HCT116 (cell line): ENCODE results near the gene TBC1D12. TPM values are rescaled to one million over a fixed set of nuclear protein-coding genes. Genes with fewer than 3 reads are reported as not detected.

ENCODE experiments used
- ATAC-seq: fragments of 200-7000 bp; cut with Tn5 transposase; 2 replicates; pipeline ENCODE4 v1.9.1; 2020; ENCODE audit warnings: mild to moderate bottlenecking, moderate library complexity
- BruUV-seq: library from RNA; stranded (reverse); fragments of 400-500 nt; replicated peaks from 2 replicates; lab custom pipeline; 2021; lab: Mats Ljungman, UMichigan
- CTCF ChIA-PET: fragments of 300-600 bp; sonication (Branson Sonifier 250); formaldehyde crosslinking; loops from one replicate; lab custom pipeline; 2021; ENCODE audit warnings: antibody characterized with exemption; lab: Charles Lee
- POLR2A ChIA-PET: fragments of 300-600, 350-600 bp; sonication (Branson Sonifier 250); formaldehyde crosslinking; loops from one replicate; lab custom pipeline; 2021; ENCODE audit warnings: antibody characterized with exemption; lab: Charles Lee
- RAD21 ChIA-PET, 2 experiments: fragments of 300-600 bp; sonication (Branson Sonifier 250); formaldehyde crosslinking; loops; one replicate each; lab custom pipeline; 2023; ENCODE audit warnings: low total read pairs in 2 of 2; ENCODE audit not compliant: uncharacterized antibody in 2 of 2, unreplicated experiment in 2 of 2, low non-redundant PET in 1 of 2; lab: Charles Lee
- DNase-seq: peaks from one replicate; pipeline ENCODE4 v3.0.0-alpha.2; 2010; ENCODE audit warnings: low read depth, low spot score
- H2AFZ ChIP-seq: fragments of 200-600 bp; shearing (Covaris generic), sonication (generic); 2 replicates; pipeline ENCODE4 v1.6.1; 2017; ENCODE audit warnings: low read depth, mixed run types, mixed read lengths, antibody characterized with exemption, low read length; ENCODE audit not compliant: poor library complexity, severe bottlenecking
- H3K27ac ChIP-seq: 2 replicates; pipeline ENCODE4 v1.5.1; 2012; ENCODE audit warnings: low read depth, low read length
- H3K27me3 ChIP-seq: fragments of 200-600 bp; sonication (generic); 2 replicates; pipeline ENCODE4 v1.6.1; 2016; ENCODE audit warnings: mixed run types, low read length, mixed read lengths; ENCODE audit not compliant: insufficient read depth
- H3K36me3 ChIP-seq, 2 experiments: fragments of 200-500 bp in 1 of 2; fragments of 200-600 bp in 1 of 2; sonication (Bioruptor generic) in 1 of 2; sonication (generic) in 1 of 2; 2 replicates each; pipeline versions ENCODE4 v1.5.1 to v1.6.1; 2014 to 2016; ENCODE audit warnings: low read length in 2 of 2, inconsistent platforms in 1 of 2, mixed read lengths in 1 of 2, mixed run types in 1 of 2; ENCODE audit not compliant: insufficient read depth in 2 of 2, control insufficient read depth in 1 of 2
- H3K4me1 ChIP-seq, 2 experiments: fragments of 200-600 bp in 1 of 2; sonication (generic) in 1 of 2; 2 replicates each; pipeline versions ENCODE4 v1.5.1 to v1.6.1; 2012 to 2017; ENCODE audit warnings: low read length in 2 of 2, inconsistent platforms in 1 of 2, mild to moderate bottlenecking in 1 of 2, mixed read lengths in 1 of 2, mixed run types in 1 of 2, moderate library complexity in 1 of 2; ENCODE audit not compliant: insufficient read depth in 2 of 2, control insufficient read depth in 1 of 2
- H3K4me2 ChIP-seq: fragments of 200-600 bp; sonication (generic); 2 replicates; pipeline ENCODE4 v1.6.1; 2017; ENCODE audit warnings: mixed run types, low read length, mixed read lengths
- H3K4me3 ChIP-seq, 2 experiments: fragments of 200-600 bp in 1 of 2; sonication (generic) in 1 of 2; replicated peaks in 1 of 2; 2 replicates each; pipeline ENCODE4 v1.5.1; 2011 to 2016; ENCODE audit warnings: low read length in 2 of 2, control low read depth in 1 of 2, low read depth in 1 of 2, mild to moderate bottlenecking in 1 of 2, mixed read lengths in 1 of 2, mixed run types in 1 of 2
- H3K79me2 ChIP-seq: fragments of 200-600 bp; sonication (generic); 2 replicates; pipeline ENCODE4 v1.6.1; 2017; ENCODE audit warnings: mild to moderate bottlenecking, mixed run types, low read length, moderate library complexity, mixed read lengths; ENCODE audit not compliant: insufficient read depth
- H3K9ac ChIP-seq: fragments of 200-600 bp; sonication (generic); 2 replicates; pipeline ENCODE4 v1.6.1; 2016; ENCODE audit warnings: low read length, mixed read lengths
- H3K9me2 ChIP-seq: fragments of 200-600 bp; sonication (generic), shearing (Covaris generic); 2 replicates; pipeline ENCODE4 v1.6.1; 2017; ENCODE audit warnings: mixed run types, mild to moderate bottlenecking, moderate library complexity; ENCODE audit not compliant: insufficient read depth
- H3K9me3 ChIP-seq, 2 experiments: fragments of 200-500 bp in 1 of 2; fragments of 200-600 bp in 1 of 2; sonication (Bioruptor generic) in 1 of 2; sonication (generic) in 1 of 2; 2 replicates each; pipeline ENCODE4 v1.6.1; 2014 to 2017; ENCODE audit warnings: low read length in 2 of 2, mixed read lengths in 2 of 2, inconsistent platforms in 1 of 2, low read depth in 1 of 2, mild to moderate bottlenecking in 1 of 2, mixed run types in 1 of 2, moderate library complexity in 1 of 2; ENCODE audit not compliant: control insufficient read depth in 1 of 2, insufficient read depth in 1 of 2
- H4K20me1 ChIP-seq: fragments of 200-600 bp; sonication (generic), shearing (Covaris generic); 2 replicates; pipeline ENCODE4 v1.6.1; 2017; ENCODE audit warnings: mixed run types, mild to moderate bottlenecking, moderate library complexity; ENCODE audit not compliant: insufficient read depth
- CBX3 ChIP-seq: IDR thresholded peaks from 2 replicates; pipeline ENCODE4 v1.6.1; 2012; ENCODE audit warnings: low read depth
- EGR1 ChIP-seq: IDR thresholded peaks from 2 replicates; pipeline ENCODE4 v1.6.1; 2012; ENCODE audit warnings: low read depth
- ELF1 ChIP-seq: IDR thresholded peaks from 2 replicates; pipeline ENCODE4 v1.6.1; 2012; ENCODE audit warnings: low read depth, borderline replicate concordance
- EZH2phosphoT487 ChIP-seq: fragments of 200-600 bp; IDR thresholded peaks from 2 replicates; pipeline ENCODE4 v1.6.1; 2018; ENCODE audit warnings: antibody characterized with exemption, borderline replicate concordance
- FOSL1 ChIP-seq: IDR thresholded peaks from 2 replicates; pipeline ENCODE4 v1.6.1; 2012; ENCODE audit warnings: low read depth
- JUND ChIP-seq: IDR thresholded peaks from 2 replicates; pipeline ENCODE4 v1.6.1; 2012
- POLR2AphosphoS5 ChIP-seq: IDR thresholded peaks from 2 replicates; pipeline ENCODE4 v1.6.1; 2011; ENCODE audit warnings: mild to moderate bottlenecking, low read depth, low read length, moderate library complexity
- RAD21 ChIP-seq: IDR thresholded peaks from 2 replicates; pipeline ENCODE4 v1.6.1; 2012; ENCODE audit warnings: low read depth, mild to moderate bottlenecking
- SIN3A ChIP-seq: IDR thresholded peaks from 2 replicates; pipeline ENCODE4 v1.6.1; 2012; ENCODE audit warnings: low read depth
- TCF7L2 ChIP-seq: IDR thresholded peaks from 2 replicates; pipeline ENCODE4 v1.7.0; 2011; ENCODE audit warnings: borderline replicate concordance, inconsistent platforms; ENCODE audit not compliant: insufficient read depth, insufficient read length; ENCODE audit errors: extremely low read depth
- ZNF274 ChIP-seq: fragments of 200-500 bp; sonication (Bioruptor generic); IDR thresholded peaks from 2 replicates; pipeline ENCODE4 v1.6.1; 2014; ENCODE audit warnings: mild to moderate bottlenecking, low read depth, low read length, inconsistent platforms
- intact Hi-C: fragments of 100-400 bp; cut with micrococcal nuclease; formaldehyde crosslinking; loops from 2 replicates; pipeline ENCODE4 v1.10.0; 2022
- total RNA-seq: library from RNA; stranded (reverse); gene quantifications from one replicate; pipeline ENCODE4 v1.2.1, GENCODE V29; 2021; ENCODE audit not compliant: unreplicated experiment
- TF ChIP-seq, protein P1 (sequence below): IDR thresholded peaks from 2 replicates; pipeline ENCODE4 v1.6.1; 2012
- TF ChIP-seq, protein P2 (sequence below), 3 experiments: fragments of 200-600 bp in 1 of 3; sonication (generic) in 1 of 3; IDR thresholded peaks in 2 of 3; conservative IDR thresholded peaks in 1 of 3; 2 replicates each; pipeline ENCODE4 v1.5.1; 2012 to 2017; ENCODE audit warnings: low read depth in 2 of 3, low read length in 2 of 3, antibody characterized with exemption in 1 of 3, borderline replicate concordance in 1 of 3, control low read depth in 1 of 3, mild to moderate bottlenecking in 1 of 3, mixed read lengths in 1 of 3, mixed run types in 1 of 3, moderate library complexity in 1 of 3; ENCODE audit not compliant: insufficient read depth in 1 of 3

Gene TBC1D12
- total RNA-seq, 1 experiment from 2014 or later: 7.1 TPM

DNA sequence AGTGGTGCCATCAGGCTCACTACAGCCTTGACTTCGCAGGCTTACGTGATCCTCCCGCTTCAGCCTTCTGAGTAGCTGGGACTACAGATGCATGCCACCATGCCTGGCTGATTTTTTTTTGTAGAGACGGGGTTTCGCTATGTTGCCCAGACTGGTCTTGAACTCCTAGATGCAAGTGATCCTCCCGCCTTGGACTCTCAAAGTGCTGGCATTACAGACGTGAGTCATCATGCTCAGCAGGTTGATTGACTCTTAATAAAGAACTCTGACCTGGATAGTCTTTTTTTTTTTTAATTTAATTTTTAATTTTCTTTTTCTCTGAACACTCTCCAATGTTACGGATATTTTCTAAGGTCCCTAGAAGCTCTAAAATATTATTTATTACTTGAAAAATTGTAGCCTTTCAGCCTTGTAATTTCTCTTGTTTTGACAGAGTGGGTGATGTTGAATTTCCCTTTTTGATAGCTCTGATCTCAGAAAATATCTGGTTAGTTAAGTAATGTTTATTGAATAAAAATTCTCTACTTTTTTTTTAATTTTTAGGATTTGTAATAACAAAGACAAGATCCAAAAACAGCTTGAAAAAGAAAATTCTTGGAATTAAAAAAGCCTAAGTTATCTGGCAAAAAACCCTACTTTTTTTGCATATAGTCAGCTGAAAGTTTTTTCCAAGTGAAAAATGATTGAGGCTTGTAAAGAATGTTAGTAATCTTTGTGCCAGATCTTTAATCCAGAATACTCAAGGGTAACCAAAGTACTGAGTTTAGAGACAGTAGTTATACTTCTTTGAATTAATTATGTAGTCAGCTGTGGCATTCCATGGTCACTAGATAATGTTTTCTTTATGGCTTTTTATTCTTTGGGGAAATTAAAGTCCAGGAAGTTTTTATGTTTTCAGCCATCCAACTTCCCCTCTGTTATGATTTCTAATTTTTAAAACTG, 26.7 kb downstream of the TBC1D12 start:
- ChIA-PET RAD21 (no interaction called here), CTCF (no interaction called here), POLR2A (no interaction called here)
- Histone ChIP-seq H2AFZ (no peak overlapping the region), H3K4me2 (no peak overlapping the region), H3K4me1 (no peaks in the 10 kb centered on the region), H3K9me2 (no peaks in the 10 kb centered on the region), H3K79me2 (peaks cover 31% of the 10 kb centered on the region), H3K27me3 (no peaks in the 10 kb centered on the region), H3K9ac (no peak overlapping the region), H3K4me3 (no peak overlapping the region), H3K27ac (no peak overlapping the region), H4K20me1 (no peaks in the 10 kb centered on the region), H3K9me3 (no peaks in the 10 kb centered on the region; a peak in 1 of 4 replicates), H3K36me3 (no peaks in the 10 kb centered on the region)
- no TSS peak for BruUV-seq
- TF ChIP-seq ELF1 (no peak), FOSL1 (no peak), TCF7L2 (no peak), CBX3 (no peak), POLR2AphosphoS5 (no peak), SIN3A (no peak), RAD21 (no peak), EZH2phosphoT487 (no peak), EGR1 (no peak), ZNF274 (no peak), JUND (no peak)
- TF ChIP-seq, protein P1, sequence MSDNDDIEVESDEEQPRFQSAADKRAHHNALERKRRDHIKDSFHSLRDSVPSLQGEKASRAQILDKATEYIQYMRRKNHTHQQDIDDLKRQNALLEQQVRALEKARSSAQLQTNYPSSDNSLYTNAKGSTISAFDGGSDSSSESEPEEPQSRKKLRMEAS: no peak
- TF ChIP-seq, protein P2, sequence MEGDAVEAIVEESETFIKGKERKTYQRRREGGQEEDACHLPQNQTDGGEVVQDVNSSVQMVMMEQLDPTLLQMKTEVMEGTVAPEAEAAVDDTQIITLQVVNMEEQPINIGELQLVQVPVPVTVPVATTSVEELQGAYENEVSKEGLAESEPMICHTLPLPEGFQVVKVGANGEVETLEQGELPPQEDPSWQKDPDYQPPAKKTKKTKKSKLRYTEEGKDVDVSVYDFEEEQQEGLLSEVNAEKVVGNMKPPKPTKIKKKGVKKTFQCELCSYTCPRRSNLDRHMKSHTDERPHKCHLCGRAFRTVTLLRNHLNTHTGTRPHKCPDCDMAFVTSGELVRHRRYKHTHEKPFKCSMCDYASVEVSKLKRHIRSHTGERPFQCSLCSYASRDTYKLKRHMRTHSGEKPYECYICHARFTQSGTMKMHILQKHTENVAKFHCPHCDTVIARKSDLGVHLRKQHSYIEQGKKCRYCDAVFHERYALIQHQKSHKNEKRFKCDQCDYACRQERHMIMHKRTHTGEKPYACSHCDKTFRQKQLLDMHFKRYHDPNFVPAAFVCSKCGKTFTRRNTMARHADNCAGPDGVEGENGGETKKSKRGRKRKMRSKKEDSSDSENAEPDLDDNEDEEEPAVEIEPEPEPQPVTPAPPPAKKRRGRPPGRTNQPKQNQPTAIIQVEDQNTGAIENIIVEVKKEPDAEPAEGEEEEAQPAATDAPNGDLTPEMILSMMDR (IDR thresholded peaks at IDR 0.05 in 2 of 3, conservative IDR thresholded peaks at IDR 0.05 in 1 of 3; ENCODE audit: borderline replicate concordance in 1 of 3, insufficient read depth in 1 of 3, low read depth in 2 of 3, low read length in 2 of 3): no peak
- DNase-seq (no peak), ATAC-seq (no peak)
- intact Hi-C loops: no loop called here
